Natural killer cell (primary cell): Measurements from ENCODE around the gene ENTR1. TPM values are rescaled to one million over a fixed set of nuclear protein-coding genes. Genes with fewer than 3 reads are reported as not detected.
A peak's percentile ranks its signal among the peaks of the same experiment; 100 is the strongest.

Experiments
- ATAC-seq, 3 donors: fragments of 150-1000 bp in 2 of 3; fragments of 200-7000 bp in 1 of 3; cut with Tn5 transposase; 1 replicate in 1 of 3; 2 replicates in 2 of 3; pipeline ENCODE4 v1.10.0; 2021; ENCODE audit warnings: mild to moderate bottlenecking in 2 of 3, moderate library complexity in 2 of 3
- DNase-seq, 2 donors: peaks; one replicate each; pipeline versions ENCODE4 v3.0.0 to v3.0.0-alpha.2; 2013 to 2021; ENCODE audit warnings: mixed read lengths in 1 of 2
- H3K27ac ChIP-seq: one replicate; pipeline ENCODE4 v1.5.1; 2013; ENCODE audit warnings: mild to moderate bottlenecking, low read length
- H3K27me3 ChIP-seq: one replicate; pipeline ENCODE4 v1.6.1; 2013; ENCODE audit warnings: low read length; ENCODE audit not compliant: control insufficient read depth, insufficient read depth
- H3K36me3 ChIP-seq: one replicate; pipeline ENCODE4 v1.6.1; 2013; ENCODE audit warnings: low read length; ENCODE audit not compliant: control insufficient read depth, insufficient read depth
- H3K4me1 ChIP-seq: one replicate; pipeline ENCODE4 v1.6.1; 2013; ENCODE audit warnings: low read length; ENCODE audit not compliant: control insufficient read depth, insufficient read depth
- H3K4me3 ChIP-seq: one replicate; pipeline ENCODE4 v1.5.1; 2013; ENCODE audit warnings: low read length
- H3K9me3 ChIP-seq: one replicate; pipeline ENCODE4 v1.6.1; 2013; ENCODE audit warnings: low read length; ENCODE audit not compliant: control insufficient read depth, insufficient read depth
- H3K27ac Mint-ChIP-seq, 2 donors: one replicate each; pipeline ENCODE4 v1.8.0; 2022; ENCODE audit warnings: mild to moderate bottlenecking in 2 of 2, mixed read lengths in 2 of 2, moderate library complexity in 1 of 2
- H3K27me3 Mint-ChIP-seq, 2 donors: one replicate each; pipeline ENCODE4 v1.8.0; 2022; ENCODE audit warnings: low read depth in 2 of 2, mixed read lengths in 2 of 2
- H3K36me3 Mint-ChIP-seq: one replicate; pipeline ENCODE4 v1.8.0; 2022; ENCODE audit warnings: mixed read lengths
- H3K4me1 Mint-ChIP-seq, 2 donors: one replicate each; pipeline ENCODE4 v1.8.0; 2022; ENCODE audit warnings: mixed read lengths in 2 of 2
- H3K4me3 Mint-ChIP-seq: one replicate; pipeline ENCODE4 v1.8.0; 2022; ENCODE audit warnings: mild to moderate bottlenecking, moderate library complexity, mixed read lengths
- H3K9me3 Mint-ChIP-seq, 2 donors: one replicate each; pipeline ENCODE4 v1.8.0; 2022; ENCODE audit warnings: mixed read lengths in 2 of 2
- WGBS: methylation state at CpG from one replicate; pipeline ENCODE4 v1.1.7; 2013; ENCODE audit warnings: missing lambda C conversion rate; ENCODE audit not compliant: insufficient coverage; 5-methylcytosine and 5-hydroxymethylcytosine counted together
- intact Hi-C: fragments of 100-400 bp; cut with micrococcal nuclease; formaldehyde crosslinking; loops from one replicate; pipeline ENCODE4 v1.14.2; 2022
- total RNA-seq, 4 donors: library from RNA; stranded (reverse); fragments of 120-200 nt in 1 of 4; gene quantifications; one replicate each; pipeline versions ENCODE4 v1.2.3 to v1.2.4, GENCODE V29; 2013 to 2022
- TF ChIP-seq, protein P1 (sequence below): fragments of 200-600 bp; IDR thresholded peaks from one replicate; pipeline ENCODE4 v1.8.0; 2022; ENCODE audit warnings: antibody characterized with exemption

Gene ENTR1
- total RNA-seq, 3 donors from 2014 or later (not counting 1 experiment from before 2014, with no cell fraction given), result 38.7 to 62.3 (median 41.6) TPM

DNA sequence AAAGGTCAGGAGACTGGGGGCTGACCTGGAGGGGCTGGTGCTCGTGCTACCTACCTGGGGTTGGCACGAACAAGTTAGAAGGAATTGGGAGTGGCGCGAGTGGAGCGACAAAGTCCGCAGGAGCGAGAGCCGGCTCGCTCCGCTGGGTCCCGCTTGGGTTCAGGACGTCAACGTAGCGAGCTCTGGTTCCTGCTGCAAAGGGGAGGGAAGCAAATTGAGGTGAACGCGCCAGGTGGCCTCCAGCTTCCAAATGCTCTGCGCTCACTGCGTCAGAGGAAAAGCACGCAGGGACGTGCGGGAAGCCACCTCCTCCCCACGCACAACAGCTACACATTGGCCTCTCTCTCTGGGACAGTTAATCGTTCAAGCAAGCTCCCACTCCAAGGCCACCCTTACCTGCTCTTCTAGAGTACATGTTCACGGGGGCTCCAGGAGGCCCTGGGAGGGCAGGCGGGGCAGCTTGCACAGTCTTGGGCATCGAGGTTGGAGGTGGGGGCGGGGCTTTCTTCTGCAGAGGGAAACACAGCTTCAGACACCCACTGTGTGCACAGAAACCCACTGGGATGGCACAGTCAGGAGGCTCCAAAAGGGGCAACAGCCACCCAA is 36.9 kb upstream of the ENTR1 start:
- Histone ChIP-seq H3K9me3 (no peaks in the 10 kb centered on the region), H3K4me1 (no peaks in the 10 kb centered on the region), H3K27me3 (no peaks in the 10 kb centered on the region), H3K4me3 (no peak overlapping the region), H3K36me3 (peaks cover 85% of the 10 kb centered on the region), H3K27ac (no peak overlapping the region)
- TF ChIP-seq, protein P1, sequence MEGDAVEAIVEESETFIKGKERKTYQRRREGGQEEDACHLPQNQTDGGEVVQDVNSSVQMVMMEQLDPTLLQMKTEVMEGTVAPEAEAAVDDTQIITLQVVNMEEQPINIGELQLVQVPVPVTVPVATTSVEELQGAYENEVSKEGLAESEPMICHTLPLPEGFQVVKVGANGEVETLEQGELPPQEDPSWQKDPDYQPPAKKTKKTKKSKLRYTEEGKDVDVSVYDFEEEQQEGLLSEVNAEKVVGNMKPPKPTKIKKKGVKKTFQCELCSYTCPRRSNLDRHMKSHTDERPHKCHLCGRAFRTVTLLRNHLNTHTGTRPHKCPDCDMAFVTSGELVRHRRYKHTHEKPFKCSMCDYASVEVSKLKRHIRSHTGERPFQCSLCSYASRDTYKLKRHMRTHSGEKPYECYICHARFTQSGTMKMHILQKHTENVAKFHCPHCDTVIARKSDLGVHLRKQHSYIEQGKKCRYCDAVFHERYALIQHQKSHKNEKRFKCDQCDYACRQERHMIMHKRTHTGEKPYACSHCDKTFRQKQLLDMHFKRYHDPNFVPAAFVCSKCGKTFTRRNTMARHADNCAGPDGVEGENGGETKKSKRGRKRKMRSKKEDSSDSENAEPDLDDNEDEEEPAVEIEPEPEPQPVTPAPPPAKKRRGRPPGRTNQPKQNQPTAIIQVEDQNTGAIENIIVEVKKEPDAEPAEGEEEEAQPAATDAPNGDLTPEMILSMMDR, result no peak
- ATAC-seq (no peak), DNase-seq (no peak)
- Mint-ChIP-seq H3K36me3 (peaks cover 22% of the 10 kb centered on the region), H3K27me3 (no peaks in the 10 kb centered on the region), H3K27ac (no peak overlapping the region), H3K4me3 (no peak overlapping the region), H3K4me1 (no peaks in the 10 kb centered on the region), H3K9me3 (no peaks in the 10 kb centered on the region)
- 97% methylated on average over 27 of the region's 27 CpGs for WGBS
- intact Hi-C loops, result no loop called here

- DNase-seq (no peak), ATAC-seq (no peak)
- no peaks in the 10 kb centered on the region for H3K27me3 Mint-ChIP-seq
- TF ChIP-seq, protein P1, result no peak
- intact Hi-C loops, result no loop called here
- Histone ChIP-seq H3K27ac (no peak overlapping the region), H3K36me3 (peaks cover 83% of the 10 kb centered on the region), H3K9me3 (no peaks in the 10 kb centered on the region), H3K27me3 (no peaks in the 10 kb centered on the region), H3K4me3 (no peak overlapping the region), H3K4me1 (no peaks in the 10 kb centered on the region)
- 98% methylated on average over 7 of the region's 7 CpGs for WGBS
- H3K27ac Mint-ChIP-seq, result no peak overlapping the region
- H3K9me3 Mint-ChIP-seq, result no peaks in the 10 kb centered on the region
- H3K4me1 Mint-ChIP-seq, result no peaks in the 10 kb centered on the region
- peaks cover 22% of the 10 kb centered on the region for H3K36me3 Mint-ChIP-seq
- no peak overlapping the region for H3K4me3 Mint-ChIP-seq
Observed at GRCh38 chr9:136445799-136446198, 35.4 kb upstream of the ENTR1 start.

DNA sequence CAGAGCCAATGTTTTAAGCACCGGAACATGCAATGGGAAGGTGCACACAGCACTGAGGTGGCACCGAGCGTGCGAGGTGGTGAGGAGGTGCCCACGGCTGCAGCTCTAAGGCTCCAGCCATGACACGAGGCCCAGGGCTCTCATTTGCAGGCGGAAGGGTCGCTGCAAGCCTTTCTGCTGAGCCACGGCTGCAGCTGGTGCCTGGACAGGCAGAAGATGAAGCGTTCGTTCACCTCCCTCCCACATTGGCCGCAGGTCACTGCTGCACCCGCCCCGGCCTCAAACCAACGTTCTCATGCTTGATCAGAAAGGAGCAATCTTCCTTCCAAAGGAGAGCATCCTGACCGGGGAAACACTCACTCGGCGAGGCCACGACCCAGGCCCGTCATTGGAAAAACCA is 33.7 kb upstream of the ENTR1 start:
- DNase-seq, result no peak
- Mint-ChIP-seq H3K27me3 (no peaks in the 10 kb centered on the region), H3K4me1 (no peaks in the 10 kb centered on the region), H3K27ac (no peak overlapping the region), H3K9me3 (no peaks in the 10 kb centered on the region), H3K36me3 (peaks cover 22% of the 10 kb centered on the region), H3K4me3 (no peak overlapping the region)
- Histone ChIP-seq H3K4me3 (no peak overlapping the region), H3K36me3 (peaks cover 68% of the 10 kb centered on the region), H3K9me3 (no peaks in the 10 kb centered on the region), H3K4me1 (peaks cover 5% of the 10 kb centered on the region), H3K27ac (no peak overlapping the region), H3K27me3 (no peaks in the 10 kb centered on the region)
- TF ChIP-seq, protein P1, result no peak
- no peak for ATAC-seq
- WGBS, result 97% methylated on average over 20 of the region's 20 CpGs
- intact Hi-C loops, result no loop called here

DNA sequence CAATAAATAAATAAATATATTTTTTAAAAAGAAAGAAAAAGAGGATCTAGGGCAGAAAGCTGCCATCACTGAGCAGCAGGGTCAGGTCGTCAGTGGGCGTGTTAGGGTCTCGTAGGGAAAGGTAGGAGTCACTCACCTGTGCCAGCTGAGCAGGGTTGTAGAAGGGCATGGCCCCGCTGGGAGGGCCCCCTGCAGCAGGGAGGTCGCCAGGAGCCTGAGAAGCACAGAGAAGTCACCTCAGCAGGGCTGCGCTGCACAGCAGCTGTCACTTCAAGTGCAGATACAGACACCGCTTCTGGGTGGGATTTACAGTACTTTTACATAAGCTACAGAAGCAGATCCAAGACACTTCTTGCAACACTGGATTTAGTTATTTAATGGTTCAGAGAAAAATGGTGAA is 33.3 kb upstream of the ENTR1 start:
- H3K36me3 Mint-ChIP-seq, result peaks cover 22% of the 10 kb centered on the region
- H3K27me3 Mint-ChIP-seq, result no peaks in the 10 kb centered on the region
- peak overlapping the region; percentile 4 for H3K4me3 Mint-ChIP-seq
- TF ChIP-seq, protein P1, result no peak
- peaks cover 8% of the 10 kb centered on the region for H3K4me1 ChIP-seq
- no peak for DNase-seq
- H3K4me3 ChIP-seq, result no peak overlapping the region
- peaks cover 64% of the 10 kb centered on the region for H3K36me3 ChIP-seq
- H3K27ac Mint-ChIP-seq, result no peak overlapping the region
- no peaks in the 10 kb centered on the region for H3K27me3 ChIP-seq
- no peaks in the 10 kb centered on the region for H3K9me3 ChIP-seq
- no peaks in the 10 kb centered on the region for H3K9me3 Mint-ChIP-seq
- intact Hi-C loops, result no loop called here
- ATAC-seq, result no peak
- WGBS, result 95% methylated on average over 7 of the region's 7 CpGs
- H3K4me1 Mint-ChIP-seq, result peaks cover 0 to under 1% of the 10 kb centered on the region in 2 donors
- no peak overlapping the region for H3K27ac ChIP-seq
